GM12873 (cell line): ENCODE data around the gene GLE1.

Experiments used
- CTCF ChIP-seq: IDR thresholded peaks from 2 replicates; pipeline ENCODE4 v1.5.1; 2012; ENCODE audit warnings: low read depth, mild to moderate bottlenecking, moderate library complexity, low read length, control low read depth; ENCODE audit not compliant: insufficient read depth; ENCODE audit errors: missing control alignments

GLE1 gene

DNA sequence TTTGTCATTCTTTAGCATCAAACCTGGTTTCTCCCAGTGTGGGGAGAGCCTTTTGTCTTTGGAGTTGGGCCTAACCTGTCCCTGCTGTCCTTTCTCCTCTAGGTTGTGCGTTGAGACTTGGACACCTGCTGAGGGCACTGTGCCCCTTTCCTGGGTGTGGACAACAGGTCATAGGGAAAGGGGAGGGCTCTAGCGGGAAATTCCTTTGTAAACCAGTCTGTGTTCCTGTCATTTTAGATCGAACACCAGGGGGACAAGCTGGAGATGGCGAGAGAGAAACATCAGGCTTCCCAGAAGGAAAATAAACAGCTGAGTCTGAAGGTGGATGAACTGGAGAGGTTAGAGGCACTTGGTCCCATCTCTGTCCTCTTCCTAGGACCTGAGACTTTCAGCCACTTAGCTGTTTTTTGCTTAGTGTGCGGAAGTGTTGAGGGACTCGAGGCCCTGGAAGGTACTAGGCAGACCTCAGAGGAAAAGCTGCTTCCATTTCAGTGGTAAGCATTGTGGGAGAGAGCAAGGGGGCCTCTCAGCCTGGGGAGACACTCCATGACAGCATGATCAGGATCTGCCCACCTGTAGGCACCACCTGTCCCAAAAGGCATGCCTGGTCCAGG lies 8.6 kb upstream of the GLE1 start:
- TF ChIP-seq CTCF: no peak

DNA sequence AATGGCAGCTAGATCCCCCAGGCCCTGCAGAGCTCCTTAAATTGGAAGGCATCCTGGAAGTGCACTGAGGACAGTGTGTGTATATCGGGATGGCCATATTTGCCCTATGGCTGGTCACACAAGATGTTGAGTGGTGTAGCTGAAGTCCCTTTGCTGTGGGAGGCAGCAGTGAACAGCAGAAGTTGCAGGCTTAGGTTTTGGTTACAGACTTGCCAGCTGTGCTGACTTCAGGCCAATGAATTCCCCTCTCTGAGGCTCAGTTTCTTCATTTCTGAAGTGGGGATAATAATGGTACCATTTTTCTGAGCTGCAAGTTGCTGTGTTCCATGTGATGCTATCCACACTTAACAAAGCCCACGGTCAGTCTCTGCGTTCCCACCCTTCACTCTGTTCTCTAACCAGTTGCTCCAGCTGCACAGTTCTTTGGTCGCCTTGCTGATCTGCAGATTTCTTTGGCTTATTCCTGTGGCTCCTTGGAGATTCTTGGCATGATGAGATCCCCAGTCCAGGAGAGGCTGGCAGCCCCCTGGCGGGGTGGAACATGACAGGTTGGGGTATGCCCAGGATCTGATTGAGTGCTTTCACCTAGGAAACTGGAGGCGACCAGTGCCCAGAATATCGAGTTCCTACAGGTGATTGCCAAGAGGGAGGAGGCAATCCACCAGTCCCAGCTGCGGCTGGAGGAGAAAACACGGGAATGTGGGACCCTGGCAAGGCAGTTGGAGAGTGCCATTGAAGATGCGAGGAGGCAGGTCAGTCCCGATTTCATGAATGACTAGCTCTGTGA lies 6.5 kb upstream of the GLE1 start:
- no peak for TF ChIP-seq CTCF

- no peak for TF ChIP-seq CTCF
These were observed 5.6 kb upstream of the GLE1 start for GRCh38 chr9:128498911-128499310.

GRCh38 chr9:128499920-128500319 lies 4.6 kb upstream of the GLE1 start:
- TF ChIP-seq CTCF: no peak

- no peak for TF ChIP-seq CTCF
These were observed 649 bp upstream of the GLE1 start for GRCh38 chr9:128503870-128504269.

DNA sequence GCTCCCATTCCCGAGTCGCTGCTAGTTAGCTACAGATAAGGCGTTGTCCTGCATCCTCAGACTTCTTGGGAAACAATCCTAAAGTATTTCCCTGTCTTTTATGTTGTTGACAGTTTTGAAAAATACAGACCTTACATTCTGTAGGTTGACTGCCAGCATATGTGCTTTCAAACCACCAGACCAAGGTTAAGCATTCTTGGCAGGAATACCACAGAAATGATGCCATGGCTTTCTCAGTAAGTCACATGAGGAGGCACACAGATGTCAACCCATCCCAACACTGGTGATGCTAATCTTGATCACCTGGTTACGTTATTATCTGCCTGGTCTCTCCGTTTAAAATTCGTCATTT lies 871 bp downstream of the GLE1 start:
- TF ChIP-seq CTCF: no peak

GRCh38 chr9:128512820-128513219 lies 8.3 kb downstream of the GLE1 start:
- TF ChIP-seq CTCF: no peak
